Renal cortical epithelial cell (primary cell): Measurements from ENCODE around the gene RMDN3. TPM values are rescaled to one million over a fixed set of nuclear protein-coding genes. Genes with fewer than 3 reads are reported as not detected.

ENCODE experiments used
- DNase-seq: peaks from one replicate; pipeline ENCODE4 v3.0.0-alpha.2; 2011; ENCODE audit warnings: low read depth
- total RNA-seq: library from RNA; depleted of rRNA; stranded (reverse); fragments of >200 nt; gene quantifications from 2 replicates; pipeline ENCODE4 v1.2.3, GENCODE V29; 2014

The RMDN3 gene
- total RNA-seq, 1 donor from 2014 or later, result 27.0 TPM

- DNase-seq, result no peak
Measured at GRCh38 chr15:40747685-40748631, 7.1 kb downstream of the RMDN3 start.

DNA sequence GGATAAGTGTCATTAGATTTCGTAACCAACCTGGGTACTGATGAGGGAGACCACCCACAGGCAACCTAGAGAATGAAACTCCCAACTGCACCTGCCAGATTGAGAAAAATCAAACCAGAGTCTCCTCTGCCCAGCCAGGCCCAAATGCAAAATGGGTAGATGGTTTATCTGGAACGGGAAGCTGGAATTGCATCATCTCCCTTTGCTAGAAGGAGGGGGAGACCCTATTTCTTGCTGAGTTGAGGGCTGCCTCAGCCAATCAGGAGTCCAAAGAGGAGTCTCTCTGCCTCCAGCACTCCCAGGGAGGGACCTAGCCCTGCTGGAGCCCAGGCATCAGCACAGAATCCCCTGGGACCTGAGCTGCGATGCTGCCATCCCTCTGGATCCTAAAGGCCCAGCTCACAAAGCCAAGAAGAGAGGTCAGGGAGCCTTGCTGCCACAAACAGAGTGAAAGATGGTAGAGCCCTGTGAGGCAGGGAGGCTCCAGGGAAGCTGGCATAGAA, 8.1 kb downstream of the RMDN3 start:
- no peak for DNase-seq

DNA sequence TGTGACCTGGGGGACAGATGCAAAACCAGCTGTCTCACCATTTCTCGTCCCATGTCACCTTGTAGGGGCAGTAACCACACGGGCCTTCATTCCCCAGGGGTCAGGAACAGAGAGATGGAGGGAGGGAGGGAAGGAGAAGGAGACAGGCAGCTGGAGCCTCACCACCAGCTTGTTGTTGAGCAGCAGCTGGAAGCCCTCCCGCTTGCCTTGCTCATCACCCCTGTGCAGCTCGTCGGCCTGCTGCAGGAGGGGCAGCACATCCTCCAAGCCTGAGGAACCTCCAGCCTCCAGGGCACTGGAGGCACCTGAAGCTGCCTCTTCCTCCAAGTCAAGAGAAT, 10.3 kb downstream of the RMDN3 start:
- DNase-seq, result no peak

- DNase-seq, result peak; percentile 80
Measured at GRCh38 chr15:40743921-40744814, 10.9 kb downstream of the RMDN3 start.

GRCh38 chr15:40743485-40743901, 11.6 kb downstream of the RMDN3 start:
- no peak for DNase-seq

DNA sequence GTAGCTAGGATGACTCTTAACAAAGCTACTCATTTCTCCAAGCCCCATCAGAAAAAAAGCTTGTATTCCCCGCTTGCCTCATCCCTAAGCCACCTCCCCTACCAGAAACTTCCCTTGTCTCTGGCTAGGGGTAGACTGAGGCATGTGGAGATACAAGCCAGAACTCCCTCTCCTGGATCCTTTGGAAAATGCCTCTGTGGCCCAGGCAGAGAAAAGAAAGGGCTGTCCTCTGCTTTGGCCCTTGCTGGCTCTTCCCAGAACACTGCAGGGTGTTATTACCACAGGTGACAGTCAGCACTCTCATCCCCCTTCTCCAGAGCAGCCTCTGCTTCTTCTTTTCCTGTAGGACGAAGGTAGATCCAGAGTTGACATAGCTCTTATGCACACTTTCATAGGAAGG, 15.2 kb downstream of the RMDN3 start:
- no peak for DNase-seq

- DNase-seq, result no peak
Measured at GRCh38 chr15:40739047-40739446, 16.0 kb downstream of the RMDN3 start.

- no peak for DNase-seq
Measured at GRCh38 chr15:40737048-40737447, 18.0 kb downstream of the RMDN3 start.

DNA sequence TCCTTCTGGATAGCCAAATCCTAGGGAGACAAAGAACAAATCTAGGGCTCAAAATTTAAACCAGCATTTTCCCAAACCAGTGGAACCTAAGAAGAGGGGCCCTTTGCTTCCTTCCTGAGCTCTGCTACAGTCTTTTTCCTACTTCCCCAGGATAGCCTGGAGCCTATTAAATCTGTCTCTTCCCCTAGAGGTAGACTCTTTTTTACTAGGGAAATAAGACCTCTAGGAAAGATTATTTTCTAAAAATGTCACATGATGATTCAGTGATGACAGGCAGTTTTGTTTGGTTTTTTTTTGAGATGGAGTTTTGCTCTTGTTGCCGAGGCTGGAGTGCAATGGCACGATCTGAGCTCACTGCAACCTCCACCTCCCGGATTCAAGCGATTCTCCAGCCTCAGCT, 18.5 kb downstream of the RMDN3 start:
- DNase-seq, result no peak

- no peak for DNase-seq
Measured at GRCh38 chr15:40731034-40731433, 24.0 kb downstream of the RMDN3 start.

DNA sequence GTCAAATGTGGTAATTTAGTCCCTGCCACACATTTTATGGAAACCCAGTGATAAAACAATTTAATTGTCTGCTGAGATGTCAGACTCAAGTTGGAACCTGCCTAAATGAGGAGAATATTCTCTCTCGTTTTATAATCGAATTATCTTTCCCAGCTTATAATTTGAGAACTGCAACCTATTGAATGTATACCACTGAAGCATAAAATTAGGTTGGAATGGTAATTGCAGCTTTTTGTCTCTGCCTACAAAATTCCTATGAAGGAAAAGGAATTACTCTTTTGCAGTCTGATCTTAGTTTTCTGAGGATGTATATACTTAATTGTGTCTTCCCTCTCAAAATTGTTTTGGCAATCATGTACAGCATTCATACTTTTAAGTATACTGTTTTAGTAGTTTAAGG, 31.1 kb downstream of the RMDN3 start:
- no peak for DNase-seq

GRCh38 chr15:40722934-40723333, 32.1 kb downstream of the RMDN3 start:
- DNase-seq, result no peak

- DNase-seq, result no peak
Measured at GRCh38 chr15:40722354-40722753, 32.7 kb downstream of the RMDN3 start.

- no peak for DNase-seq
Measured at GRCh38 chr15:40721701-40722100, 33.4 kb downstream of the RMDN3 start.

DNA sequence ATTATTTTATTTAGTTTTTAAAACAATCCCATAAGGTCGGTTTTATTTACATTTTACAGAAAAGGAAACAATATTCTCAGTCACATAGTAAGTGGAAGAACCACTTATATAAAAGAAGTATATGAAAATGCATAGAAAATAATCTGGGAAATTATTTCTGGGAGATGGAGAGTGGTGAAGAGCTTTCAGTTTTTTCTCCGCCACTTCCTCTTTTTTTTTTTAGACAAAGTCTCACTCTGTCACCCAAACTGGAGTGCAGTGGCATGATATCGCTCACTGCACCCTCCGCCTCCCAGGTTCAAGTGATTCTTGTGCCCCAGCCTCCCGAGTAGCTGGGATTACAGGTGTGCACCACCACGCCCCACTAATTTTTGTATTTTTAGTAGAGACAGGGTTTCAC, 38.9 kb downstream of the RMDN3 start:
- no peak for DNase-seq

DNA sequence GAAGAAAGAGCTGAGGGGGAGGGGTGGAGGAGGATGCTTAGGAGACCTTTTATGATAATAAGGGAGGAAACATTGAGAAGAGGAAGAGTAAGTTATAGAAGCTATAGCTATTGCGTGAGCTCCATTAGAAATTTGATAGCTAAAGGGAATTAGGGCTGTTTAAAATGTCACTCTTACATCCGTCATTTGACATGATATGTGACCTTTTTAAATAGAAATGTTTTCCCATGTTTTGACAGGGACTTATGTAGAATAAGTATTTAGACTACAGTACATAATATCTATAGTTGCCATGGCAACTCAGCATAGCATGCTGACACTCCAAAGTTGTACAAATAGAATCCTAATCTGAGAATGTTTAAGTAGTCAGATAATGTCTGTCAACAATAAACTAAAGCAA, 40.9 kb downstream of the RMDN3 start:
- DNase-seq, result no peak

- DNase-seq, result no peak
Measured at GRCh38 chr15:40706121-40706520, 48.9 kb downstream of the RMDN3 start.

- peak; percentile 17 for DNase-seq
Measured at GRCh38 chr15:40702077-40702476, 53.0 kb downstream of the RMDN3 start.

GRCh38 chr15:40697916-40698315, 57.1 kb downstream of the RMDN3 start:
- DNase-seq, result no peak

DNA sequence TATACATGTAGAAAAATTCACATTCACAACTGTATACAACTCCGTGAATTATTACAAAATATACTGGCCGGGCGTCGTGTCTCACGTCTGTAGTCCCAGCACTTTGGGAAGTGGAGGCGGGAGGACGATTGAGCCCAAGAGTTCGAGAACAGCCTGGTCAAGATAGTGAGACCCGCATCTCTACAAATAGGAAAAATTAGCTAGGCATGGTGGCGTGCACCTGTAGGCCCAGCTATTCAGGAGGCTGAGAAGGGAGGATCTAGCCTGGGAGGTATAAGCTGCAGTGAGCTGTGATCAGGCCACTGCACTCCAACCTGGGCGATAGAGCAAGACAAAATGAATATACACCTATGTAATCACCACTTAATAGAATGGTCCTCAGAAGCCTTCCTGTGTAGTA, 58.8 kb downstream of the RMDN3 start:
- no peak for DNase-seq

GRCh38 chr15:40695469-40695890, 59.6 kb downstream of the RMDN3 start:
- peak; percentile 11 for DNase-seq

- DNase-seq, result peak; percentile 90
Measured at GRCh38 chr15:40694688-40695468, 60.2 kb downstream of the RMDN3 start, which contains the start of gene RAD51. Gene RAD51, plus strand, starts transcription at chr15:40695174. Its CDS starts 3,585 bp downstream, at chr15:40698759.
